Erythroblast (primary cell): Measurements from ENCODE around the gene GRPEL1.

Experiments
- GATA1 ChIP-seq: IDR thresholded peaks from 2 replicates; pipeline ENCODE4 v1.6.1; 2011; ENCODE audit warnings: low read depth, mild to moderate bottlenecking, control low read depth, low read length, moderate library complexity
- POLR2A ChIP-seq: IDR thresholded peaks from 2 replicates; pipeline ENCODE4 v1.6.1; 2011; ENCODE audit warnings: mild to moderate bottlenecking, low read length

DNA sequence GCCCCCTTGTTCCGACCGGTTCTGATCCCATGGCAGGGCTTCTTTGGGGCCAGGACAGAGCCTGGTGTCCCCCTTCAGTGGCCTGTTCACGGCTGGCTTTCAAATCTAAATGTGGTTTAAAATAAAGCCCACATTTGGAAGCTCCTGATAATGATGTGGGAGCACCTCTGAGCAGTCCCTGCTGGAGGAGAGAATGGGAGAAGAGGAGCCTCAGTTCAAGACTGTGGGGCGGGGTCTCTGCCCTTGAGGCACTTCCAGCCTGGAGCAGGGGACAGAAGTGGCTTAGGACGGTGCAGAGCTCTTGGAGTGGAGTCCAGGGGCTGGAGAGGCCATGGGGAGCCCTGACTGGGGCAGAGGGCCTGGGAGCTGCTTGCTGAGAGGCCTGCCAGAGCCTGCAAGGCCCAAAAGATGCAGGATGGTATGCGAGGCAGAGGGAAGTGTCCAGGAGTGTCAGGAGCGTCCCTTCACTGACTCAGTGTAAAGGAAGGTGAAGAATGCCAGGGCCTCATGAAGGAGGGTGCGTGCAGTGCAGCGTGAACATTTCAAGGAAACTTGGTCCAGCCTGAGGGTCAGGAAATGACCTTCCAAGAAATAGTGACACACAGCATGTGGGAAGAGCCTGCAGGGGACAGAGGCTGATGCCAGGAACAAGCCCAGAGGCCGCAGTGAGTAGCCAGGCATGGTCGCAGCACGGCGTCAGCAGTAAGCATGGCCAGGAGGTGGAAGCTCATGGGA, 45.8 kb downstream of the GRPEL1 start:
- no peak for TF ChIP-seq POLR2A
- no peak for TF ChIP-seq GATA1
